ENCODE measurements around the gene TEDC2. TPM values are rescaled to one million over a fixed set of nuclear protein-coding genes. Genes with fewer than 3 reads are reported as not detected.

The TEDC2 gene
- total RNA-seq, 4 donors from 2014 or later = 1.1 to 12.3 (median 4.4) TPM

GRCh38 chr16:2487903-2488531 is 28.1 kb downstream of the TEDC2 start:
- Histone ChIP-seq H3K36me3 (peaks cover 0 to 7% (median 0%) of the 10 kb centered on the region in 3 donors), H3K4me1 (peaks cover 0 to 33% (median 3%) of the 10 kb centered on the region in 3 donors), H3K9me3 (no peaks in the 10 kb centered on the region), H3K27me3 (no peaks in the 10 kb centered on the region), H3K27ac (no peak overlapping the region), H3K4me3 (no peak overlapping the region)
- intact Hi-C loops (cut with DNase I) = no loop called here
- no peak for DNase-seq
- TF ChIP-seq POLR2A (IDR thresholded peaks at IDR 0.05) = no peak
- TF ChIP-seq, protein P1, sequence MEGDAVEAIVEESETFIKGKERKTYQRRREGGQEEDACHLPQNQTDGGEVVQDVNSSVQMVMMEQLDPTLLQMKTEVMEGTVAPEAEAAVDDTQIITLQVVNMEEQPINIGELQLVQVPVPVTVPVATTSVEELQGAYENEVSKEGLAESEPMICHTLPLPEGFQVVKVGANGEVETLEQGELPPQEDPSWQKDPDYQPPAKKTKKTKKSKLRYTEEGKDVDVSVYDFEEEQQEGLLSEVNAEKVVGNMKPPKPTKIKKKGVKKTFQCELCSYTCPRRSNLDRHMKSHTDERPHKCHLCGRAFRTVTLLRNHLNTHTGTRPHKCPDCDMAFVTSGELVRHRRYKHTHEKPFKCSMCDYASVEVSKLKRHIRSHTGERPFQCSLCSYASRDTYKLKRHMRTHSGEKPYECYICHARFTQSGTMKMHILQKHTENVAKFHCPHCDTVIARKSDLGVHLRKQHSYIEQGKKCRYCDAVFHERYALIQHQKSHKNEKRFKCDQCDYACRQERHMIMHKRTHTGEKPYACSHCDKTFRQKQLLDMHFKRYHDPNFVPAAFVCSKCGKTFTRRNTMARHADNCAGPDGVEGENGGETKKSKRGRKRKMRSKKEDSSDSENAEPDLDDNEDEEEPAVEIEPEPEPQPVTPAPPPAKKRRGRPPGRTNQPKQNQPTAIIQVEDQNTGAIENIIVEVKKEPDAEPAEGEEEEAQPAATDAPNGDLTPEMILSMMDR (IDR thresholded peaks at IDR 0.05) = no peak
- WGBS, 2 donors = 72 to 84% methylated on average over 7 to 11 of the region's 15 CpGs

- TF ChIP-seq, protein P1 (IDR thresholded peaks at IDR 0.05) = no peak
- no peak for TF ChIP-seq POLR2A (IDR thresholded peaks at IDR 0.05)
- intact Hi-C loops (cut with DNase I) = no loop called here
- Histone ChIP-seq H3K4me3 (no peak overlapping the region), H3K36me3 (peaks cover 0 to 7% (median 0%) of the 10 kb centered on the region in 3 donors), H3K27ac (no peak overlapping the region), H3K4me1 (peaks cover 0 to 17% (median 3%) of the 10 kb centered on the region in 3 donors), H3K27me3 (no peaks in the 10 kb centered on the region), H3K9me3 (no peaks in the 10 kb centered on the region)
- DNase-seq = no peak
- 93 to 94% methylated on average over 9 of the region's 16 CpGs for WGBS, 2 donors
Observed at GRCh38 chr16:2489581-2489980, 29.7 kb downstream of the TEDC2 start.

DNA sequence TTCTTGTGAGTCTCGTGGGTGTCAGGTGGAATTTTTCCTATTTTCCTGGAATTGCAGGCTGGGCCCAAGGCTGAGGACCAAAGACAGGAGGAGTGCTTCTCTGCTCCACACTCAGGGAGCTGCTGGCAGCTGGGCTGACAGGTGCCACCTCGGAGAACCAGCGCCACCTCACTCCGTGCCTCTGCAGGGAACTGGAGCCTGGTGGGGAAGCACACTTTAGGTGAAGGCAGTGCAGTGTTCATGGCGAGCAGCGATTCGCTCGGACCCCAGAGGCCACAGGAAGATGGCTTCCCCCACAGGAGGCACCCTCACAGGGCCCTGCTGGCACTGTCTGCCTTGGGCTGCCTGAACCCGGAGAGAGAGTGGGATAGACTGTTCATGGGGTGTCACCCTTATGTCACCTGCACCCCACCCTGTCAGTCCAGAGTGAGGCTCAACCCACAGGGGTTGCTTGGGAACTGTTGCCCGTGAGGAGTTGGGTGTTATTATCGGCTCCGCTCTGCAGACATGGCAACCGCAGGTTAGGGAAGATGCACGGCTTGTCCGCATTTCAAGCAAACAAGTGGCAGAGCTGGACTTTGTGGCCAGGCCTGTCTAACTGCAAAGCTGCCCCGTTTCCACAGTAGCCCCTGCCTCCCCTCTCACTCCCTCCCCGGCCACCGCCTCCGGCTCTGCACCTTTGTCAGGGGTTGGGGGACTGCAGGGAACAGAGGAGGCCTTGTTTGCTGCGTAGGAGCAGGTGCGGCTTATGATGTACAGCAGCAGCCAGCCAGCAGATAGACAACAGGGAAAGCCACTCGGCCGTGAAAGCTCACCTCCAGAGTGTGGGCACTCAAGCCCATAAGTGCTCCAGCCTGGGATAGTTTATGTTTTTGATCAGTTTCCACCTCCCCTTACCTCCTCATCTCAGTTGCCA is 30.5 kb downstream of the TEDC2 start:
- no peaks in the 10 kb centered on the region for H3K9me3 ChIP-seq
- no peak overlapping the region for H3K4me3 ChIP-seq
- DNase-seq = no peak
- 88 to 93% methylated on average over 12 to 13 of the region's 23 CpGs for WGBS, 2 donors
- H3K27me3 ChIP-seq = no peaks in the 10 kb centered on the region
- H3K27ac ChIP-seq = no peak overlapping the region
- intact Hi-C loops (cut with DNase I) = loop anchor here (10.0 kb wide), 1 partner anchor 66 kb away; the partner anchor contains the start of gene CCNF
- peaks cover 0 to 7% (median 0%) of the 10 kb centered on the region in 3 donors for H3K36me3 ChIP-seq
- TF ChIP-seq, protein P1 (IDR thresholded peaks at IDR 0.05) = no peak
- TF ChIP-seq POLR2A (IDR thresholded peaks at IDR 0.05) = no peak
- peaks cover 0 to 17% (median 3%) of the 10 kb centered on the region in 3 donors for H3K4me1 ChIP-seq

DNA sequence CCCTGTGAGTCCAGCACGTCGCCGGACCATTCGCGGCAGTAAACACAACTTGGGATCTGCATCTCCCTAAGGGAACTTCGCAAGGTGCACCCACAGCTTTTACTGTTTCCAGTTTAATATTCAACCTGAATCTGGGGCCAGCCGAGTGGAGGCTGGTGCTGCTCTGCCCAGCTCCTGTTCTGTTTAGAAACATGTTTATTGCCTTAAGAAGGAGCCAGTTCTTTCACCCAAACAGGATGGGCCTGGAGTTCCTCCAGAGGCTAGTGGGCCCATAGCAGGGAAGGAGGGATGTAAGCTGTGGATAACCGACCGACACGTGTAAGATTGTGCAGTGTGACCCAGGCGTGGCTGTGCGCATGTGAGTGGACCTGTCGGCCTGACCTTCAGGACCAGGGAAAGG is 32.4 kb downstream of the TEDC2 start:
- intact Hi-C loops (cut with DNase I) = loop anchor here (10.0 kb wide), 1 partner anchor 67 kb away; the partner anchor contains the start of gene CCNF
- Histone ChIP-seq H3K36me3 (peaks cover 0 to 19% (median 0%) of the 10 kb centered on the region in 3 donors), H3K4me3 (no peak overlapping the region), H3K27ac (no peak overlapping the region), H3K9me3 (no peaks in the 10 kb centered on the region), H3K27me3 (no peaks in the 10 kb centered on the region), H3K4me1 (peaks cover 4 to 27% (median 5%) of the 10 kb centered on the region in 3 donors)
- DNase-seq = no peak
- 89 to 96% methylated on average over 9 of the region's 13 CpGs for WGBS, 2 donors
- TF ChIP-seq, protein P1 (IDR thresholded peaks at IDR 0.05) = no peak
- no peak for TF ChIP-seq POLR2A (IDR thresholded peaks at IDR 0.05)

- 79 to 97% methylated on average over 5 to 6 of the region's 6 CpGs for WGBS, 2 donors
- Histone ChIP-seq H3K9me3 (no peaks in the 10 kb centered on the region), H3K4me1 (peaks cover 17 to 31% (median 18%) of the 10 kb centered on the region in 3 donors), H3K36me3 (peaks cover 0 to 19% (median 0%) of the 10 kb centered on the region in 3 donors), H3K27me3 (no peaks in the 10 kb centered on the region), H3K27ac (no peak overlapping the region), H3K4me3 (no peak overlapping the region)
- TF ChIP-seq POLR2A (IDR thresholded peaks at IDR 0.05) = no peak
- TF ChIP-seq, protein P1 (IDR thresholded peaks at IDR 0.05) = no peak
- DNase-seq = no peak
- intact Hi-C loops (cut with DNase I) = loop anchor here (10.0 kb wide), 1 partner anchor 69 kb away; the partner anchor contains the start of gene CCNF
Observed at GRCh38 chr16:2493605-2494004, 33.7 kb downstream of the TEDC2 start.
